ENCODE data around the gene ENTPD1.

The ENTPD1 gene

DNA sequence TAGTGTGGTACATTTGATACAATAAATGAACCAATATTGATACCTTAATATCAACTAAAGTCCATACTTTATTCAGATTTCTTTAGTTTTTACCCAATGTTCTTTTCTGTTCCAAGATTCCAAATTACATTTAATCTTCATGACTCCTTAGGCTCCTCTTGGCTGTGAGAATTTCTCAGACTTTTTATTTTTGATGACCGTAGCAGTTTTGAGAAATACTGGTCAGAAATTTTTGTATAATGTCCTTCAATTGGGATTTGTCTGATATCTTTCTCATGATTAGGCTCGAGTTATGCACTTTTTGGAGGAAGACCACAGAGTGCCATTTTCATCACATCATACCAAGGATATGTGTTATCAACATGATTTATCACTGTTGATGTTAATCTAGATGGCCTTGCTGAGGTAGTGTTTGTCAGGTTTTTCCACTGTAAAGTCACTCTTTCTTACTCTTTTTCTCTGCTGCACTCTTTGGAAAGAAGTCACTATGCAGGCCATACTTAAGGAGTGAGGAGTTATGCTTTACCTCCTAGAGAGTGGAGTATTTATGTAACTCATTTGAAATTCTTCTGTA lies 12.9 kb upstream of the ENTPD1 start:
- no peak overlapping the region for H3K4me3 ChIP-seq (replicated peaks in 1 of 2; ENCODE audit: low read depth in 2 of 2, low read length in 2 of 2)
- no peak for DNase-seq (ENCODE audit: low read depth in 2 of 2)
- TF ChIP-seq, protein P1, sequence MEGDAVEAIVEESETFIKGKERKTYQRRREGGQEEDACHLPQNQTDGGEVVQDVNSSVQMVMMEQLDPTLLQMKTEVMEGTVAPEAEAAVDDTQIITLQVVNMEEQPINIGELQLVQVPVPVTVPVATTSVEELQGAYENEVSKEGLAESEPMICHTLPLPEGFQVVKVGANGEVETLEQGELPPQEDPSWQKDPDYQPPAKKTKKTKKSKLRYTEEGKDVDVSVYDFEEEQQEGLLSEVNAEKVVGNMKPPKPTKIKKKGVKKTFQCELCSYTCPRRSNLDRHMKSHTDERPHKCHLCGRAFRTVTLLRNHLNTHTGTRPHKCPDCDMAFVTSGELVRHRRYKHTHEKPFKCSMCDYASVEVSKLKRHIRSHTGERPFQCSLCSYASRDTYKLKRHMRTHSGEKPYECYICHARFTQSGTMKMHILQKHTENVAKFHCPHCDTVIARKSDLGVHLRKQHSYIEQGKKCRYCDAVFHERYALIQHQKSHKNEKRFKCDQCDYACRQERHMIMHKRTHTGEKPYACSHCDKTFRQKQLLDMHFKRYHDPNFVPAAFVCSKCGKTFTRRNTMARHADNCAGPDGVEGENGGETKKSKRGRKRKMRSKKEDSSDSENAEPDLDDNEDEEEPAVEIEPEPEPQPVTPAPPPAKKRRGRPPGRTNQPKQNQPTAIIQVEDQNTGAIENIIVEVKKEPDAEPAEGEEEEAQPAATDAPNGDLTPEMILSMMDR (IDR thresholded peaks at IDR 0.05; ENCODE audit: low read depth, low read length): no peak

DNA sequence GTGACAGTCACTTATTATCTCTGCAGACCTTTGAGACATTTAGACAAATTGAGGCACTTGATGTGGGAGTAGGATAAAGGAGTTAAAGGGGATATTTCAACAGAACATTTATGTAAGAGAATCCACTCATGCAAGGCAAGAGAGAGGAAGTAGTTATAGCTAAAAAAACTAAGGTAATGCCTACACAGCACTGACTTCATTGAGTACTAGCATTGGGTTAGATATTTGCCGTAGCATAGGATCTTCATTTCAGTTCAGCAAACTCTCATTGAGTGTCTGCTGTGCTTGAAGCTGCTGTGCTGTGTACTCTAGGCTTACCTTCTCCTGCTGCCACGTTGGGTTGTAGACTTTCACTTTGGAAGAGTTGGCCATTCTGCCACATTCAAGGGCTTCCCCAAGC lies 10.5 kb upstream of the ENTPD1 start:
- no peak overlapping the region for H3K4me3 ChIP-seq (replicated peaks in 1 of 2; ENCODE audit: low read depth in 2 of 2, low read length in 2 of 2)
- TF ChIP-seq, protein P1 (IDR thresholded peaks at IDR 0.05; ENCODE audit: low read depth, low read length): no peak
- no peak for DNase-seq (ENCODE audit: low read depth in 2 of 2)

DNA sequence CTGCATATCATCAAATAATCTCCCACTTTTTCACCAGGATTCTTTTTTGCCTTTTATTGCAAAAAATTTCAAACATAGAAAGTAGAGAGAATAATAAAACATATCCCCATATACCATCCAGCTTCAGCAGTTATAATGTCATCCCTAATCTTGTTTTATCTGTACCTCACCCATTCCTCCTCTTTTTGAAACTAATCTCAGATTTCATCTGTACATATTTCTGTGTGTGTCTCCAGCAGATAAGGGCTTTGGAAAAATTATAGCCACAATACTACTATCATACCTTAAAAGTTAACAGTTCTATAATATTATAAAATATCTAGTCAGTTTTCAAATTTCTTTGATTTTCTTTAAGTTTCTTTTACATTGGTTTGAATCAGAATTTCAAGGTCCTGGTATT lies 7.6 kb upstream of the ENTPD1 start:
- TF ChIP-seq, protein P1 (IDR thresholded peaks at IDR 0.05; ENCODE audit: low read depth, low read length): no peak

DNA sequence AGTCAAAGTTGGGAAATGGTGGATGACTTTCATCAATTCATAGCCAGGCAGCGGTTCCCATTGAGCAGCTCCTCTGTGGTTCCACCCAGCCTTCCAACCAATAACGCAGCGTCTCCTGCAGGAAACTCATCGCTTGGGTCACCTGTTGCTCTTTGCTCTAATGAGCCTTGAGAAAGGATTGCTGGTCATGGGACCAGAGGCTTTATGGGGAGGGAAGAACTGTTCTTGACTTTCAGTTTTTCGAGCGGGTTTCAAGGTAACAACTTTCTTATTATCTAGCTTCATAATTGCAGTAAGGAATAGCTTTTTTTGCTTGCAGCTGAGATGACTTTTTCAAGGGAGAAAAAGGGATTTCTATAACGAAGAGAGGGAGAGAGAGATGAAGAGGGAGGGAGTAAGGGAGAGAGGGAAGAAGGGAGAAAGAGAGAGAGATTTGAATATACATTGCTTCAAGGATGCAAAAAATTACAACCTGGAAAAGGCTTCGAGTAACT lies 405 bp upstream of the ENTPD1 start:
- DNase-seq (ENCODE audit: low read depth in 2 of 2): peak in 1 of 2 donors; percentile 22
- TF ChIP-seq, protein P1 (IDR thresholded peaks at IDR 0.05; ENCODE audit: low read depth, low read length): no peak
- peak overlapping the region in 1 of 2 donors; percentile 30 for H3K4me3 ChIP-seq (replicated peaks in 1 of 2; ENCODE audit: low read depth in 2 of 2, low read length in 2 of 2)

More for the DNA sequence above, 7.6 kb upstream of the ENTPD1 start:
- DNase-seq (ENCODE audit: low read depth in 2 of 2): no peak
- H3K4me3 ChIP-seq (replicated peaks in 1 of 2; ENCODE audit: low read depth in 2 of 2, low read length in 2 of 2): no peak overlapping the region

DNA sequence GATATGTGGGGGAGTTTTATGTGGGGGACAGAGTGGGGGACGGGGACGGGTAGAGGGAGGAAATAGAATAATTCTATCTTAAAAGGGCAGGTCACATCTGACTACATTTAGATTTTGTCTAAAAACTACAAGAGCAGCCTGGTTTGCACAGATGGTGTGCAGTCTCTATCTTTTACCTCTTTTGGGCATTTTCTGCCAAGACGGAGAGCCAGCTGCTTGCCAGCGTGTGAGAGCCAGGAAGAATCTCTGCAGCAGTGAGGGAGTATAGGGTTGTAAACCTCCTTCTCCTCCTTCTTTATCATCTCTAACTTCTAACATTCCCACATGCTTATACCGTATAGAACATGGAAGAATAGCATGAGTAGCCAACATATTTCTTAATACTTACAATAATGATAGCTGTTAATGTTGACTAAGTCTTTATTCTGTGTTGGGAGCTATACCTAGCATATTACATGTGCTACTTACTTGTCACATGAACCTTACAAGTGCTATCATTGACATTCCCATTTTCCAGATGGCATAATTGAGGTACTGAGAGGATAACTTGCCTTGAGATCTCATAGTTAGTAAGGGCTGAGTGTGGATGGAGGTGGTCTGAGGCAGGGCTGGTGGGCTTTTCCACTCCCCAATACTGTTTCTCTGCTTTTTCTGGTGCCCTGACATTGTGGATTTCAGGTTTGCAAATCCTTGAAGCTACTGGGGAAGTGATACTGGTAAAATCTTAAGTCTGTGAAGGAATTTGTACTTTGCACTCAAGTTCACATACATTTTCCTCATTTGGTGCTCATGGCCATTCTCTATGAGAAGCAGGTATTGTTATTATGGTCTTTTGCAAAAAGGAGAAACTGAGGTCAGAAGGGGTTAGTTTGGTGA lies 1.1 kb downstream of the ENTPD1 start:
- DNase-seq (ENCODE audit: low read depth in 2 of 2): no peak
- H3K4me3 ChIP-seq (replicated peaks in 1 of 2; ENCODE audit: low read depth in 2 of 2, low read length in 2 of 2): no peak overlapping the region
- TF ChIP-seq, protein P1 (IDR thresholded peaks at IDR 0.05; ENCODE audit: low read depth, low read length): no peak

DNA sequence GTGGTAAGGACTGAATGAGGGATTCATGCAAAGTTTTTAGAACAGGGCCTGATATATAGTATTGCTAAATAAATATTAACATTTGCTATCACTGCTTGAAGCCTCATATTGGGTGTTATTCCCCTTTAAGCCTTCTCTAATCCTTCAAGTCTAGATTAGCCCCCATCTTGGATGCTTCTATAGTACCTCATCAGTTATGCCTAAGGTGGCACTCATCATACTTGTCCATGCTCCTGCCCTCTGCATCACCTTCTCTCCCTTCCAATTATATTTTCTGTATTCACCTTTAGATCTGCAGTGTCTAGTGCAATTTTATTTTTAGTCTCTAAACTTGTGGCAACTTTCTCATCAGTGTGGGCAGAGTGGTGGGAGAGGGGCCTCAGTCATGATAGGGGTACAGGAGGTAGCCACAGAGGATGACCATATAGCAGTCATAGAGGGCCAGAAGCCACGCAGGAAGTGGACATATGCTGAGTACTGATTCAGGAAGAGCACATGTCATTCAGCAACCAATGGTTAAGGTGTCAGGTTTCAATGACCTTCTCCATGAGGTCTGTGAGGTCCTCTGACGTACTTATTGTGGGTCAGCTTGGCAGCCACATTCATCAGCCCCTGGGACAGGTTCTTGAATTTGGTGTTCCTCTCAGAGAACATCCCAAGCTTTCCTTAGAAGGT lies 2.5 kb downstream of the ENTPD1 start:
- DNase-seq (ENCODE audit: low read depth in 2 of 2): no peak
- H3K4me3 ChIP-seq (replicated peaks in 1 of 2; ENCODE audit: low read depth in 2 of 2, low read length in 2 of 2): no peak overlapping the region
- TF ChIP-seq, protein P1 (IDR thresholded peaks at IDR 0.05; ENCODE audit: low read depth, low read length): no peak

Measured in cardiac fibroblast (primary cell).